MCF 10A (cell line): ENCODE data around the gene CAPZA1. TPM values are rescaled to one million over a fixed set of nuclear protein-coding genes. Genes with fewer than 3 reads are reported as not detected.

ENCODE experiments used
- BruUV-seq: library from RNA; stranded (reverse); fragments of 400-500 nt; replicated peaks from 2 replicates; lab custom pipeline; 2021; lab: Mats Ljungman, UMichigan
- CTCF ChIA-PET: fragments of 300-600 bp; sonication (Branson Sonifier 250); formaldehyde crosslinking; extraction: SDS; loops from one replicate; lab custom pipeline; 2021; ENCODE audit warnings: antibody characterized with exemption, inconsistent platforms; lab: Yijun Ruan, JAX
- POLR2A ChIA-PET: fragments of 300-600, 350-650 bp; sonication (Branson Sonifier 250); formaldehyde crosslinking; extraction: SDS; loops from one replicate; lab custom pipeline; 2020; ENCODE audit warnings: antibody characterized with exemption, inconsistent platforms; lab: Yijun Ruan, JAX
- DNase-seq: peaks from one replicate; pipeline ENCODE4 v3.0.0-alpha.2; 2018; ENCODE audit not compliant: unreplicated experiment
- H3K27ac Mint-ChIP-seq: one replicate; pipeline ENCODE4 v1.8.0; 2022; ENCODE audit warnings: mild to moderate bottlenecking, low read depth, mixed read lengths; ENCODE audit not compliant: unreplicated experiment
- H3K27me3 Mint-ChIP-seq: one replicate; pipeline ENCODE4 v1.8.0; 2022; ENCODE audit warnings: mixed read lengths; ENCODE audit not compliant: insufficient read depth, unreplicated experiment
- H3K36me3 Mint-ChIP-seq: one replicate; pipeline ENCODE4 v1.8.0; 2022; ENCODE audit warnings: mild to moderate bottlenecking, moderate library complexity, mixed read lengths; ENCODE audit not compliant: insufficient read depth, unreplicated experiment
- H3K4me1 Mint-ChIP-seq: one replicate; pipeline ENCODE4 v1.8.0; 2022; ENCODE audit warnings: mixed read lengths; ENCODE audit not compliant: insufficient read depth, unreplicated experiment
- H3K4me3 Mint-ChIP-seq: one replicate; pipeline ENCODE4 v1.8.0; 2022; ENCODE audit warnings: mild to moderate bottlenecking, moderate library complexity, mixed read lengths; ENCODE audit not compliant: unreplicated experiment
- H3K9me3 Mint-ChIP-seq: one replicate; pipeline ENCODE4 v1.8.0; 2022; ENCODE audit warnings: mixed read lengths; ENCODE audit not compliant: unreplicated experiment
- intact Hi-C: fragments of 100-400 bp; cut with micrococcal nuclease; formaldehyde crosslinking; loops from 2 replicates; pipeline ENCODE4 v1.14.1; 2022
- total RNA-seq: library from RNA; stranded (reverse); gene quantifications from 2 replicates; pipeline ENCODE4 v1.2.3, GENCODE V29; 2022
- TF ChIP-seq, protein P1 (sequence below): fragments of 200-600 bp; IDR thresholded peaks from one replicate; pipeline ENCODE4 v1.8.0; 2022; ENCODE audit warnings: antibody characterized with exemption, mild to moderate bottlenecking; ENCODE audit not compliant: unreplicated experiment

Gene CAPZA1
- total RNA-seq, 1 experiment from 2014 or later: 150 TPM

DNA sequence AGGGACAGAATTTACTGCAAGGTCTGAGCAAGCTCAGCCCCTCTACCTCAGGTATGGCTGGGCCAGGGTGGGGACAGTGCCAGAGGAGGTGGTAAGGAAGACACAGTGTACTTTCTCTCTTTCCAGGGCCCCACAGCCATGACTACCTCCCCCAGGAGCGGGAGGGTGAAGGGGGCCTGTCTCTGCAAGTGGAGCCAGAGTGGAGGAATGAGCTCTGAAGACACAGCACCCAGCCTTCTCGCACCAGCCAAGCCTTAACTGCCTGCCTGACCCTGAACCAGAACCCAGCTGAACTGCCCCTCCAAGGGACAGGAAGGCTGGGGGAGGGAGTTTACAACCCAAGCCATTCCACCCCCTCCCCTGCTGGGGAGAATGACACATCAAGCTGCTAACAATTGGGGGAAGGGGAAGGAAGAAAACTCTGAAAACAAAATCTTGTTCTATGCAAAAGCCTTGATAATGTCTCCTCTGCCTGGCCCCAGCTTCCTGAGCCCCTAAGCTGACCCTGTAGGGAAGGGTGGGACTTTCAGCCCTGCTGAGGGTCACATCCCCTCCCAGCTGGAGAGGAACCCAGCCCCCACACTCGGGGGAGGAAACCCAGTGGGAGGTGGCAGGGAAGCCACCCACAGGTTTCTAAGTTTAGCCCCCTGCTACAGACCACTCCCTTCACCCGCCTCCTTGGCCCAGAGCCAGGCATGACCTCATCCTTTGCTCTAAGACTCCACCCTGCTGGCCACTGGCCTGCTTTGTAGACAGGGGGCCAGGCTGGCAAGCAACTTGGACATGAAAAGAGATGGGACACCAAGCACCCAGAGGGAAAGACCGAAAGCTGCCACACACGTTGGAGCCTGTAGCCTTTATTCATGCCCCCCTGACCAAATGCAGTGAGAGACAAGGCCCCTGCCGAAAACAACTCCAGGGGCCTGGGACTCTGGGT is 80.9 kb downstream of the CAPZA1 start:
- peak overlapping the region; percentile 54 for H3K27ac Mint-ChIP-seq
- intact Hi-C loops: no loop called here
- H3K9me3 Mint-ChIP-seq: no peaks in the 10 kb centered on the region
- TF ChIP-seq, protein P1, sequence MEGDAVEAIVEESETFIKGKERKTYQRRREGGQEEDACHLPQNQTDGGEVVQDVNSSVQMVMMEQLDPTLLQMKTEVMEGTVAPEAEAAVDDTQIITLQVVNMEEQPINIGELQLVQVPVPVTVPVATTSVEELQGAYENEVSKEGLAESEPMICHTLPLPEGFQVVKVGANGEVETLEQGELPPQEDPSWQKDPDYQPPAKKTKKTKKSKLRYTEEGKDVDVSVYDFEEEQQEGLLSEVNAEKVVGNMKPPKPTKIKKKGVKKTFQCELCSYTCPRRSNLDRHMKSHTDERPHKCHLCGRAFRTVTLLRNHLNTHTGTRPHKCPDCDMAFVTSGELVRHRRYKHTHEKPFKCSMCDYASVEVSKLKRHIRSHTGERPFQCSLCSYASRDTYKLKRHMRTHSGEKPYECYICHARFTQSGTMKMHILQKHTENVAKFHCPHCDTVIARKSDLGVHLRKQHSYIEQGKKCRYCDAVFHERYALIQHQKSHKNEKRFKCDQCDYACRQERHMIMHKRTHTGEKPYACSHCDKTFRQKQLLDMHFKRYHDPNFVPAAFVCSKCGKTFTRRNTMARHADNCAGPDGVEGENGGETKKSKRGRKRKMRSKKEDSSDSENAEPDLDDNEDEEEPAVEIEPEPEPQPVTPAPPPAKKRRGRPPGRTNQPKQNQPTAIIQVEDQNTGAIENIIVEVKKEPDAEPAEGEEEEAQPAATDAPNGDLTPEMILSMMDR: no peak
- peak overlapping the region; percentile 14 for H3K4me3 Mint-ChIP-seq
- POLR2A ChIA-PET: interaction anchor here (1.0 to 7.7 kb wide), 6 partner anchors 9 to 305 kb away, joined by 3 to 75 read pairs (median 16); partner anchors contain the start of genes CAPZA1, CTTNBP2NL, MOV10 and ST7L
- BruUV-seq: no TSS peak
- H3K4me1 Mint-ChIP-seq: peaks cover 57% of the 10 kb centered on the region
- peaks cover 60% of the 10 kb centered on the region for H3K36me3 Mint-ChIP-seq
- CTCF ChIA-PET: interaction anchor here (0.9 to 1.6 kb wide), 4 partner anchors 9 to 310 kb away, joined by 3 to 5 read pairs (median 4); no protein-coding TSS in a partner anchor
- peak; percentile 92 for DNase-seq
- H3K27me3 Mint-ChIP-seq: no peaks in the 10 kb centered on the region

DNA sequence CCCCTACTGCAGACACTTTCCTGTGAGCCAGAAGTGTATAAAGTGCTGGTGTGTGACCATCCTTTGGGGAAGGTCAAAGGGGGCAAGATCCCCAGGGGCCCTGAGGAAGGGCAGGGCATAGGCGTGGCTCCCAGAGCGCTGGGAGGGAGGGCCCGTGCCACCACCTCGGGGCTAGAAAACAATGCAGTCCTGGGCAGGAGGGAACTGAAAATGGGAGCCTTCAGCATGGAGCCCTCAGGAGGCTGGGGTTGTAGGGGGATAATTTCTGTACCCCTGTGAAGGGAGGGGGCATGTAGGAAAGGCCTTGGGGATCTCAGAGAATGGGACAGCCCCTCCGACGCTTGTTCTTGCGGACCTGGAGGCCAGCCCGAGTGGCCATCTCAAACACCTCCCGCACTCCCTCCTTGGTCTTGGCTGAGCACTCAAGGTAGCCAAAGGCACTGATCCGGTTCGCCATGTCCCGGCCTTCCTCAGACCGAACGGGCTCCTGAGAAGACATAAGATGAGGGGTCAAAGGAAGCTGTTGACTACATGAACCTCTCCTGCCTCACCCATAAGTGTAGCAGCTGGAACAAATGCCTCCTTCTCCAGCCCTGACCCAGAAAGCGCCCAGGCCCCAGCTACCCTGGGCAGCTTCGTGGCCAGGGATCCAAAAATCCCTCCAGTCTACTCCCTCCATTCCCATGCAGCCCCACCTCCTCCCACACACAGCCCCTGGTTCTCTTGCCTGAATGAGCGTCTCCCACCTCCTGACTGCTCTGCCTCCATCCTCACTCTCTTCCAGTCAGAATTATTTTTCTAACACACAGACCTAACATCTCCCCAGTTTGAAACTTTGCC is 81.8 kb downstream of the CAPZA1 start:
- Mint-ChIP-seq H3K9me3 (no peaks in the 10 kb centered on the region), H3K27me3 (no peaks in the 10 kb centered on the region), H3K27ac (peak overlapping the region; percentile 54), H3K4me3 (peak overlapping the region; percentile 14), H3K4me1 (peaks cover 59% of the 10 kb centered on the region), H3K36me3 (peaks cover 53% of the 10 kb centered on the region)
- intact Hi-C loops: no loop called here
- TF ChIP-seq, protein P1: no peak
- no peak for DNase-seq
- TSS peak; percentile 54 for BruUV-seq
- CTCF ChIA-PET: interaction anchor here (1.1 to 1.6 kb wide), 2 partner anchors 12 to 311 kb away, joined by 3 to 5 read pairs; no protein-coding TSS in a partner anchor
- POLR2A ChIA-PET: interaction anchor here (1.0 to 7.7 kb wide), 5 partner anchors 8 to 306 kb away, joined by 3 to 75 read pairs (median 38); partner anchors contain the start of genes CAPZA1, CTTNBP2NL, MOV10 and ST7L

DNA sequence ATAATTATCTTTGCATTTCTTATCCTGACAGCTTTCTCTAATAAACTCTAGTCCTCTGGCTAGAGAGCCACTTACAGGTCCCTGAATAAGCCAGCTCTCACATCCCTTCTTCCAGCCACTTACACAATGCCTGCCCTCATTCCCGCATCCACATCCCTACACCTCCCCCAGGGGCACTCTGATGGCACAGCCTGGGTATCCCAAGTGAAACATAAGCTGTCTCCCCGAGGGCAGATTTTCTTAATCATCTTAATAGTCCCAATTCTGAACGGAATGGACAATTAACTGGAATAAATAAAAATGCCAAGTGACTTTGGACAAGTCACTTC is 82.4 kb downstream of the CAPZA1 start:
- DNase-seq: no peak
- H3K4me3 Mint-ChIP-seq: no peak overlapping the region
- TF ChIP-seq, protein P1: no peak
- peak overlapping the region; percentile 27 for H3K27ac Mint-ChIP-seq
- H3K36me3 Mint-ChIP-seq: peaks cover 53% of the 10 kb centered on the region
- H3K27me3 Mint-ChIP-seq: no peaks in the 10 kb centered on the region
- no TSS peak for BruUV-seq
- POLR2A ChIA-PET: interaction anchor here (0.8 to 7.7 kb wide), 4 partner anchors 15 to 307 kb away, joined by 3 to 75 read pairs (median 54); partner anchors contain the start of genes CTTNBP2NL and MOV10
- H3K9me3 Mint-ChIP-seq: no peaks in the 10 kb centered on the region
- H3K4me1 Mint-ChIP-seq: peaks cover 59% of the 10 kb centered on the region
- CTCF ChIA-PET: interaction anchor here (0.7 kb wide), 2 partner anchors 74 to 102 kb away, joined by 3 to 5 read pairs; no protein-coding TSS in a partner anchor
- intact Hi-C loops: no loop called here
